Chondrocyte (in vitro differentiated cells): ENCODE results near the gene ZFP36L2. TPM values are rescaled to one million over a fixed set of nuclear protein-coding genes. Genes with fewer than 3 reads are reported as not detected.

Experiments
- DNase-seq: peaks from one replicate; pipeline ENCODE4 v3.0.0; 2021; ENCODE audit warnings: mixed read lengths, low spot score
- H3K27ac Mint-ChIP-seq: one replicate; pipeline ENCODE4 v1.8.0; 2021; ENCODE audit warnings: mild to moderate bottlenecking, moderate library complexity, mixed read lengths; ENCODE audit not compliant: unreplicated experiment
- H3K27me3 Mint-ChIP-seq: 2 replicates; pipeline ENCODE4 v1.8.0; 2021; ENCODE audit warnings: low read depth, mixed read lengths
- H3K36me3 Mint-ChIP-seq: 2 replicates; pipeline ENCODE4 v1.8.0; 2021; ENCODE audit warnings: low read depth, mixed read lengths
- H3K4me1 Mint-ChIP-seq: 2 replicates; pipeline ENCODE4 v1.8.0; 2021; ENCODE audit warnings: low read depth, mild to moderate bottlenecking, mixed read lengths
- H3K4me3 Mint-ChIP-seq: one replicate; pipeline ENCODE4 v1.8.0; 2021; ENCODE audit warnings: mild to moderate bottlenecking, moderate library complexity, mixed read lengths; ENCODE audit not compliant: unreplicated experiment
- H3K9me3 Mint-ChIP-seq: 2 replicates; pipeline ENCODE4 v1.8.0; 2021; ENCODE audit warnings: low read depth, mixed read lengths
- CTCF ChIP-seq: fragments of 200-600 bp; sonication (generic); IDR thresholded peaks from 2 replicates; pipeline ENCODE4 v1.5.0; 2021; ENCODE audit warnings: antibody characterized with exemption, mild to moderate bottlenecking, moderate library complexity
- total RNA-seq: library from RNA; stranded (reverse); gene quantifications from 3 replicates; pipeline ENCODE4 v1.2.1, GENCODE V29; 2021

ZFP36L2 gene
- total RNA-seq, 1 donor from 2014 or later = 98.3 TPM

GRCh38 chr2:43218155-43218701, 8.2 kb downstream of the ZFP36L2 start:
- Mint-ChIP-seq H3K4me1 (peaks cover 62% of the 10 kb centered on the region), H3K27me3 (no peaks in the 10 kb centered on the region), H3K4me3 (peak overlapping the region; percentile 79), H3K9me3 (no peaks in the 10 kb centered on the region), H3K36me3 (peaks cover 6% of the 10 kb centered on the region), H3K27ac (peak overlapping the region; percentile 100)
- TF ChIP-seq CTCF = peak; percentile 66
- DNase-seq = no peak

- H3K4me3 Mint-ChIP-seq = peak overlapping the region; percentile 79
- no peak for DNase-seq
- H3K27me3 Mint-ChIP-seq = no peaks in the 10 kb centered on the region
- peaks cover 2% of the 10 kb centered on the region for H3K36me3 Mint-ChIP-seq
- H3K27ac Mint-ChIP-seq = peak overlapping the region; percentile 100
- TF ChIP-seq CTCF = no peak
- H3K4me1 Mint-ChIP-seq = peaks cover 56% of the 10 kb centered on the region
- no peaks in the 10 kb centered on the region for H3K9me3 Mint-ChIP-seq
Measured at GRCh38 chr2:43217228-43218154, 8.9 kb downstream of the ZFP36L2 start.

- Mint-ChIP-seq H3K4me3 (no peak overlapping the region), H3K9me3 (no peaks in the 10 kb centered on the region), H3K4me1 (peaks cover 48% of the 10 kb centered on the region), H3K27me3 (no peaks in the 10 kb centered on the region), H3K27ac (no peak overlapping the region), H3K36me3 (peaks cover under 1% of the 10 kb centered on the region)
- no peak for DNase-seq
- TF ChIP-seq CTCF = no peak
Measured at GRCh38 chr2:43216629-43217028, 9.8 kb downstream of the ZFP36L2 start.

GRCh38 chr2:43215673-43216255, 10.6 kb downstream of the ZFP36L2 start:
- H3K27me3 Mint-ChIP-seq = no peaks in the 10 kb centered on the region
- H3K4me1 Mint-ChIP-seq = peaks cover 40% of the 10 kb centered on the region
- no peak overlapping the region for H3K4me3 Mint-ChIP-seq
- H3K27ac Mint-ChIP-seq = no peak overlapping the region
- H3K9me3 Mint-ChIP-seq = no peaks in the 10 kb centered on the region
- no peak for DNase-seq
- H3K36me3 Mint-ChIP-seq = no peaks in the 10 kb centered on the region
- no peak for TF ChIP-seq CTCF

- no peaks in the 10 kb centered on the region for H3K36me3 Mint-ChIP-seq
- no peaks in the 10 kb centered on the region for H3K9me3 Mint-ChIP-seq
- H3K4me3 Mint-ChIP-seq = no peak overlapping the region
- no peak overlapping the region for H3K27ac Mint-ChIP-seq
- H3K27me3 Mint-ChIP-seq = no peaks in the 10 kb centered on the region
- no peak for DNase-seq
- TF ChIP-seq CTCF = no peak
- H3K4me1 Mint-ChIP-seq = peaks cover 31% of the 10 kb centered on the region
Measured at GRCh38 chr2:43214253-43214652, 12.2 kb downstream of the ZFP36L2 start.
